Endothelial cell (in vitro differentiated cells): ENCODE measurements around the gene ZNF438. TPM values are rescaled to one million over a fixed set of nuclear protein-coding genes. Genes with fewer than 3 reads are reported as not detected.

ENCODE experiments used
- DNase-seq: peaks from one replicate; pipeline ENCODE4 v3.0.0; 2021; ENCODE audit warnings: low spot score
- H3K27ac Mint-ChIP-seq: one replicate; pipeline ENCODE4 v1.8.0; 2021; ENCODE audit warnings: mixed read lengths, inconsistent platforms; ENCODE audit not compliant: unreplicated experiment
- H3K27me3 Mint-ChIP-seq: one replicate; pipeline ENCODE4 v1.8.0; 2021; ENCODE audit warnings: mild to moderate bottlenecking, moderate library complexity, mixed read lengths, inconsistent platforms; ENCODE audit not compliant: unreplicated experiment
- H3K36me3 Mint-ChIP-seq: one replicate; pipeline ENCODE4 v1.8.0; 2021; ENCODE audit warnings: mild to moderate bottlenecking, low read depth, mixed read lengths, inconsistent platforms; ENCODE audit not compliant: unreplicated experiment
- H3K4me1 Mint-ChIP-seq: one replicate; pipeline ENCODE4 v1.8.0; 2021; ENCODE audit warnings: mild to moderate bottlenecking, mixed read lengths, inconsistent platforms; ENCODE audit not compliant: unreplicated experiment
- H3K4me3 Mint-ChIP-seq: one replicate; pipeline ENCODE4 v1.8.0; 2021; ENCODE audit warnings: mild to moderate bottlenecking, mixed read lengths, inconsistent platforms; ENCODE audit not compliant: unreplicated experiment
- H3K9me3 Mint-ChIP-seq: one replicate; pipeline ENCODE4 v1.8.0; 2021; ENCODE audit warnings: mixed read lengths, inconsistent platforms; ENCODE audit not compliant: unreplicated experiment
- total RNA-seq: library from RNA; stranded (reverse); fragmentation: NEBNext Ultra II Directional; extraction: Animal tissue kit (Norgen Biotek cat#: 25700); gene quantifications from one replicate; pipeline ENCODE4 v1.2.1, GENCODE V29; 2021; ENCODE audit not compliant: unreplicated experiment
- TF ChIP-seq, protein P1 (sequence below): fragments of 200-600 bp; sonication (generic); IDR thresholded peaks from one replicate; pipeline ENCODE4 v1.5.0; 2021; ENCODE audit warnings: antibody characterized with exemption; ENCODE audit not compliant: unreplicated experiment

ZNF438 gene
- total RNA-seq, 1 donor from 2014 or later = 4.3 TPM

- Mint-ChIP-seq H3K27me3 (peaks cover 2% of the 10 kb centered on the region), H3K4me1 (peaks cover 21% of the 10 kb centered on the region), H3K9me3 (no peaks in the 10 kb centered on the region), H3K27ac (no peak overlapping the region), H3K4me3 (no peak overlapping the region), H3K36me3 (no peaks in the 10 kb centered on the region)
- TF ChIP-seq, protein P1, sequence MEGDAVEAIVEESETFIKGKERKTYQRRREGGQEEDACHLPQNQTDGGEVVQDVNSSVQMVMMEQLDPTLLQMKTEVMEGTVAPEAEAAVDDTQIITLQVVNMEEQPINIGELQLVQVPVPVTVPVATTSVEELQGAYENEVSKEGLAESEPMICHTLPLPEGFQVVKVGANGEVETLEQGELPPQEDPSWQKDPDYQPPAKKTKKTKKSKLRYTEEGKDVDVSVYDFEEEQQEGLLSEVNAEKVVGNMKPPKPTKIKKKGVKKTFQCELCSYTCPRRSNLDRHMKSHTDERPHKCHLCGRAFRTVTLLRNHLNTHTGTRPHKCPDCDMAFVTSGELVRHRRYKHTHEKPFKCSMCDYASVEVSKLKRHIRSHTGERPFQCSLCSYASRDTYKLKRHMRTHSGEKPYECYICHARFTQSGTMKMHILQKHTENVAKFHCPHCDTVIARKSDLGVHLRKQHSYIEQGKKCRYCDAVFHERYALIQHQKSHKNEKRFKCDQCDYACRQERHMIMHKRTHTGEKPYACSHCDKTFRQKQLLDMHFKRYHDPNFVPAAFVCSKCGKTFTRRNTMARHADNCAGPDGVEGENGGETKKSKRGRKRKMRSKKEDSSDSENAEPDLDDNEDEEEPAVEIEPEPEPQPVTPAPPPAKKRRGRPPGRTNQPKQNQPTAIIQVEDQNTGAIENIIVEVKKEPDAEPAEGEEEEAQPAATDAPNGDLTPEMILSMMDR = no peak
- DNase-seq = no peak
These were observed 214.1 kb downstream of the ZNF438 start for GRCh38 chr10:30817541-30817940.

DNA sequence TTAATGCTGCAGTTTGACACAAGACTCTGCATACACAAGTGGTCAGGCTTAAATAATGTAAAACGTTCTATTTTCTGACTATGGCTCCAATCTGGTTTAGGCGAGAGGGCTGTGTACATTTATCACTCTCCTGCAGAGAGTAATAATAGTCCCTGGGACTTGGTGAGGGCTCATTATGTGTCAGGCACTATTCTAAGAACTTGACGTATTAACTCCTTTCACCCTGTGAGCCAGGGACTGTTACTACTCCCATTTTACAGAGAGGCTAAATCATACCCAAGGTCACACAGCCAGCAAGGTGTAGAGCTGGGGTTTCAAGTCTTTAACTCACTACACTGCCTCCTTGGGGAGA is 214.9 kb downstream of the ZNF438 start:
- H3K27me3 Mint-ChIP-seq = peaks cover 2% of the 10 kb centered on the region
- H3K4me1 Mint-ChIP-seq = peaks cover 26% of the 10 kb centered on the region
- H3K27ac Mint-ChIP-seq = no peak overlapping the region
- H3K36me3 Mint-ChIP-seq = no peaks in the 10 kb centered on the region
- TF ChIP-seq, protein P1 = no peak
- no peak for DNase-seq
- H3K9me3 Mint-ChIP-seq = no peaks in the 10 kb centered on the region
- no peak overlapping the region for H3K4me3 Mint-ChIP-seq

DNA sequence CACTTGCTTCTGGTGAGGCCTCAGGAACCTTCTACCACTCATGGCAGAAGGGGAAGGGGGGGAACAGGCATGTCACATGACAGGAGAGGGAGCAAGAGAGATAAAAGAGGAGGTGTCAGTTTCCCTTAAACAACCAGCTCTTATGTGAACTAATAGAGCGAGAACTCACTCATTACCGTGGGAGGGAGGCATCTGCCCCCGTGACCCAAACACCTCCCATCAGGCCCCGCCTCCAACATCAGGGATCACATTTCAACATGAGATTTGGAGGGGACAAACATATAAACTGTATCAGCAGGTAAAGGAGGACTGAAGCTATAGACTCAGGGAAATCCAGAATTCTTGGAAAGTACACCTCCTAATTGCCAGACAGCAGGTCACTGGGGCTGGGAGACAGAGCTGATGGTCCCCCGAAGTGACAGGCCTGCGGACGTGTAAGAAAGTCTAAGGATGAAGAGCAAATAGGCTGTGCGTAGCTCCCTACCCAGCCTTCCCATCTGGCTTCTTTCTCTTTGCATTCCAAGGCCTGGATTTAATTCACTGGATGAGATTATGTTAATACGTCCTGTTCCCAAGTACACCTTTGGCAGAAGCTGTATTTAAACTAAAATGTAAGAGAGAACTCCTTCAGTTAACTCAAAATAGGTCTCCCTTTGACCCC is 215.4 kb downstream of the ZNF438 start:
- Mint-ChIP-seq H3K9me3 (no peaks in the 10 kb centered on the region), H3K4me3 (no peak overlapping the region), H3K4me1 (peaks cover 24% of the 10 kb centered on the region), H3K27ac (no peak overlapping the region), H3K27me3 (peaks cover 2% of the 10 kb centered on the region), H3K36me3 (no peaks in the 10 kb centered on the region)
- DNase-seq = no peak
- TF ChIP-seq, protein P1 = no peak

DNA sequence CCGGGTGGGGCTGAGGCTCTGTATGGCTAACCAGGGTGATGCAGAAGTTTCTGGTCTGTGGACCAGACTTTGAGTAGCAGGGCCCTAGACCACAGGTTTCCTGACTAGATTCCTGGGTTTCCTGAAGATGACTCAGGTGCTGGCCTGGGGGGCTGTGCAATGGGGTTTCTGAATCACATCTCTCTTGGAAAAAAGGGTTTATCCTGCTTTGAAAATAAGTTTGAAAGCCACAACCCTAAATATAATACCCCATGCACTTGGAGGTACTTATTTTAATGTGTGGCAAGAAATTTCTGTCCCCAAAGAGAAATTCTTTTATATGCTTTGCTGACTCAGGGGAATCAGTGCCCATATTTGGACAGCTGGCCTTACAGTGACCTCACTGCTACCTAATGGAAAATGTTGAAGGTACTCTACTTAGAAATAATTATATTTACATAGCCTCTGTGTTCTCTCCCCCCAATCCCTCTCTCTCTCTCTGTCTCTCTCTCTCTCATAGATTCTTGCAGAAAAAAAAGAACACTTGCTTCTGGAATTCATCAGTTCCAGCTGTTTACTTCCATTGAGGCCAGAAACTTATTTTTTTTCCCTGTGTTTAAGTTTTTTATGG is 217.7 kb downstream of the ZNF438 start:
- TF ChIP-seq, protein P1 = no peak
- no peaks in the 10 kb centered on the region for H3K36me3 Mint-ChIP-seq
- no peaks in the 10 kb centered on the region for H3K9me3 Mint-ChIP-seq
- no peak for DNase-seq
- peaks cover 2% of the 10 kb centered on the region for H3K27me3 Mint-ChIP-seq
- no peak overlapping the region for H3K4me3 Mint-ChIP-seq
- peaks cover 13% of the 10 kb centered on the region for H3K4me1 Mint-ChIP-seq
- no peak overlapping the region for H3K27ac Mint-ChIP-seq

GRCh38 chr10:30812018-30812851 is 219.4 kb downstream of the ZNF438 start:
- H3K36me3 Mint-ChIP-seq = no peaks in the 10 kb centered on the region
- TF ChIP-seq, protein P1 = no peak
- peaks cover 2% of the 10 kb centered on the region for H3K27me3 Mint-ChIP-seq
- DNase-seq = no peak
- peaks cover 13% of the 10 kb centered on the region for H3K4me1 Mint-ChIP-seq
- no peak overlapping the region for H3K27ac Mint-ChIP-seq
- no peak overlapping the region for H3K4me3 Mint-ChIP-seq
- no peaks in the 10 kb centered on the region for H3K9me3 Mint-ChIP-seq
